Measurements from ENCODE around the gene LRRC41. TPM values are rescaled to one million over a fixed set of nuclear protein-coding genes. Genes with fewer than 3 reads are reported as not detected.

LRRC41 gene
- total RNA-seq, 2 donors from 2014 or later, result 49.3 to 55.8 TPM

GRCh38 chr1:46309401-46310159 lies 6.2 kb upstream of the LRRC41 start:
- intact Hi-C loops (cut with DNase I), result no loop called here
- no peak overlapping the region for H3K27ac ChIP-seq
- H3K9me3 ChIP-seq, result no peaks in the 10 kb centered on the region
- H3K4me1 ChIP-seq, result peaks cover 9% of the 10 kb centered on the region
- H3K27me3 ChIP-seq, result no peaks in the 10 kb centered on the region
- DNase-seq, result no peak
- H3K36me3 ChIP-seq, result peaks cover 7% of the 10 kb centered on the region
- no peak for TF ChIP-seq CTCF (IDR thresholded peaks at IDR 0.05)
- H3K9ac ChIP-seq (ENCODE audit: low read depth in 2 of 2, low read length in 2 of 2), result no peak overlapping the region
- no peak overlapping the region for H3K4me3 ChIP-seq

GRCh38 chr1:46306159-46306530 lies 2.7 kb upstream of the LRRC41 start:
- Histone ChIP-seq H3K27ac (no peak overlapping the region), H3K4me3 (no peak overlapping the region), H3K4me1 (peaks cover 12% of the 10 kb centered on the region), H3K9ac (ENCODE audit: low read depth in 2 of 2, low read length in 2 of 2) (no peak overlapping the region), H3K27me3 (no peaks in the 10 kb centered on the region), H3K36me3 (no peaks in the 10 kb centered on the region), H3K9me3 (no peaks in the 10 kb centered on the region)
- intact Hi-C loops (cut with DNase I), result no loop called here
- no peak for TF ChIP-seq CTCF (IDR thresholded peaks at IDR 0.05)
- DNase-seq, result no peak

GRCh38 chr1:46303872-46304326 lies 483 bp upstream of the LRRC41 start:
- no peaks in the 10 kb centered on the region for H3K27me3 ChIP-seq
- H3K27ac ChIP-seq, result peak overlapping the region; percentile 87
- intact Hi-C loops (cut with DNase I), result no loop called here
- H3K36me3 ChIP-seq, result no peaks in the 10 kb centered on the region
- H3K4me1 ChIP-seq, result peaks cover 14% of the 10 kb centered on the region
- no peaks in the 10 kb centered on the region for H3K9me3 ChIP-seq
- H3K9ac ChIP-seq (ENCODE audit: low read depth in 2 of 2, low read length in 2 of 2), result peak overlapping the region; percentile 89 to 98
- peak; percentile 21 for DNase-seq
- peak overlapping the region; percentile 60 for H3K4me3 ChIP-seq
- no peak for TF ChIP-seq CTCF (IDR thresholded peaks at IDR 0.05)

- Histone ChIP-seq H3K36me3 (no peaks in the 10 kb centered on the region), H3K27me3 (no peaks in the 10 kb centered on the region), H3K9ac (ENCODE audit: low read depth in 2 of 2, low read length in 2 of 2) (peak overlapping the region; percentile 98 to 99), H3K4me3 (peak overlapping the region; percentile 60), H3K27ac (peak overlapping the region; percentile 87), H3K9me3 (no peaks in the 10 kb centered on the region), H3K4me1 (peaks cover 14% of the 10 kb centered on the region)
- DNase-seq, result no peak
- no peak for TF ChIP-seq CTCF (IDR thresholded peaks at IDR 0.05)
- intact Hi-C loops (cut with DNase I), result no loop called here
Observed at GRCh38 chr1:46302641-46303037, 777 bp downstream of the LRRC41 start.

GRCh38 chr1:46301808-46302640 lies 1.4 kb downstream of the LRRC41 start:
- peak; percentile 53 for DNase-seq

More at GRCh38 chr1:46301808-46302640, 1.4 kb downstream of the LRRC41 start:
- Histone ChIP-seq H3K27me3 (no peaks in the 10 kb centered on the region), H3K9me3 (no peaks in the 10 kb centered on the region), H3K4me1 (peaks cover 14% of the 10 kb centered on the region), H3K36me3 (no peaks in the 10 kb centered on the region), H3K4me3 (peak overlapping the region; percentile 60), H3K27ac (peak overlapping the region; percentile 87), H3K9ac (ENCODE audit: low read depth in 2 of 2, low read length in 2 of 2) (peak overlapping the region; percentile 98 to 99)
- intact Hi-C loops (cut with DNase I), result no loop called here
- no peak for TF ChIP-seq CTCF (IDR thresholded peaks at IDR 0.05)

All from colonic mucosa (tissue), 4 donors.